Vagina (tissue), 2 donors: ENCODE results near the gene ARHGEF17. TPM values are rescaled to one million over a fixed set of nuclear protein-coding genes. Genes with fewer than 3 reads are reported as not detected.

Experiments used
- DNase-seq, 2 donors: peaks; one replicate each; pipeline ENCODE4 v3.0.0-alpha.2; 2017; ENCODE audit errors: extremely low spot score in 2 of 2
- H3K27ac ChIP-seq: fragments of 200-600 bp; sonication (generic); one replicate; pipeline ENCODE4 v1.5.1; 2019
- H3K27me3 ChIP-seq: fragments of 200-600 bp; sonication (generic); one replicate; pipeline ENCODE4 v1.5.1; 2019
- H3K36me3 ChIP-seq, 2 donors: fragments of 200-600 bp; sonication (generic); one replicate each; pipeline ENCODE4 v1.5.1; 2017 to 2019
- H3K4me1 ChIP-seq: fragments of 200-600 bp; sonication (generic); one replicate; pipeline ENCODE4 v1.5.1; 2019
- H3K4me3 ChIP-seq, 2 donors: fragments of 200-600 bp; sonication (generic); 1 replicate in 1 of 2; 2 replicates in 1 of 2; pipeline ENCODE4 v1.5.1; 2016 to 2019
- H3K9me3 ChIP-seq: fragments of 200-600 bp; sonication (generic); one replicate; pipeline ENCODE4 v1.5.1; 2019
- POLR2A ChIP-seq, 2 donors: fragments of 450-650 bp; IDR thresholded peaks; one replicate each; pipeline ENCODE4 v1.6.1; 2017; ENCODE audit warnings: antibody characterized with exemption in 2 of 2, mild to moderate bottlenecking in 2 of 2, moderate library complexity in 2 of 2
- POLR2AphosphoS5 ChIP-seq, 2 donors: sonication (generic); formaldehyde crosslinking; IDR thresholded peaks; one replicate each; pipeline ENCODE4 v1.9.0; 2017; ENCODE audit warnings: antibody characterized with exemption in 2 of 2, mild to moderate bottlenecking in 2 of 2, low read depth in 1 of 2; ENCODE audit not compliant: insufficient read depth in 1 of 2
- intact Hi-C: fragments of 100-400 bp; cut with DNase I; formaldehyde crosslinking; loops from one replicate; pipeline ENCODE4 v1.15.1; 2023
- total RNA-seq: library from RNA; depleted of rRNA; stranded (reverse); fragments of >200 nt; gene quantifications from one replicate; pipeline ENCODE4 v1.2.3, GENCODE V29; 2016
- TF ChIP-seq, protein P1 (sequence below), 3 experiments: fragments of 450-650 bp in 2 of 3; fragments of 200-600 bp in 1 of 3; sonication (generic) in 1 of 3; IDR thresholded peaks; one replicate each; pipeline ENCODE4 v1.5.1; 2017 to 2019; ENCODE audit warnings: antibody characterized with exemption in 3 of 3, mild to moderate bottlenecking in 2 of 3, moderate library complexity in 2 of 3

The ARHGEF17 gene
- total RNA-seq, 1 donor from 2014 or later, result 32.9 TPM

DNA sequence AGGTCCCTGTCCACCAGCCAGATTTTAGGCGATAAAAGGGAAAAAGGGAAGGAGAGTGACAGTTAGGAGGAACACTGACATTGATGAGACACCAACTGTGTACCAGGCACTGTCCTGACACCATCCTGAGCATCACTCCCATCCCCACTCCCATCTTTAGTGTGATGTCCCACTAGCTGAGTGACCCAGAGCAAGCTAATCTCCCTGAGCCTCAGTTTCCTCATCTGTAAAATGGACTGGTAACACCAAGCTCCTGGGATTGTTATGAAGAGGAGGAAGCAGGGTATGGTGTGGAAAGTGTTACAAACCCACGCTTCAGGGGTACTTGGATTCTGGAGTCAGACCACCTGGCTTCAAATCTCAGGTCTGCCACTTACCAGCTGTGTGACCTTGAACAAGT is 44.4 kb upstream of the ARHGEF17 start:
- Histone ChIP-seq H3K4me3 (no peak overlapping the region), H3K36me3 (no peaks in the 10 kb centered on the region), H3K4me1 (peaks cover 6% of the 10 kb centered on the region), H3K9me3 (no peaks in the 10 kb centered on the region), H3K27ac (no peak overlapping the region), H3K27me3 (no peaks in the 10 kb centered on the region)
- no peak for DNase-seq
- intact Hi-C loops, result no loop called here
- no peak for TF ChIP-seq POLR2AphosphoS5 (IDR thresholded peaks at IDR 0.05; ENCODE audit: insufficient read depth in 1 of 2, low read depth in 1 of 2)
- TF ChIP-seq, protein P1, sequence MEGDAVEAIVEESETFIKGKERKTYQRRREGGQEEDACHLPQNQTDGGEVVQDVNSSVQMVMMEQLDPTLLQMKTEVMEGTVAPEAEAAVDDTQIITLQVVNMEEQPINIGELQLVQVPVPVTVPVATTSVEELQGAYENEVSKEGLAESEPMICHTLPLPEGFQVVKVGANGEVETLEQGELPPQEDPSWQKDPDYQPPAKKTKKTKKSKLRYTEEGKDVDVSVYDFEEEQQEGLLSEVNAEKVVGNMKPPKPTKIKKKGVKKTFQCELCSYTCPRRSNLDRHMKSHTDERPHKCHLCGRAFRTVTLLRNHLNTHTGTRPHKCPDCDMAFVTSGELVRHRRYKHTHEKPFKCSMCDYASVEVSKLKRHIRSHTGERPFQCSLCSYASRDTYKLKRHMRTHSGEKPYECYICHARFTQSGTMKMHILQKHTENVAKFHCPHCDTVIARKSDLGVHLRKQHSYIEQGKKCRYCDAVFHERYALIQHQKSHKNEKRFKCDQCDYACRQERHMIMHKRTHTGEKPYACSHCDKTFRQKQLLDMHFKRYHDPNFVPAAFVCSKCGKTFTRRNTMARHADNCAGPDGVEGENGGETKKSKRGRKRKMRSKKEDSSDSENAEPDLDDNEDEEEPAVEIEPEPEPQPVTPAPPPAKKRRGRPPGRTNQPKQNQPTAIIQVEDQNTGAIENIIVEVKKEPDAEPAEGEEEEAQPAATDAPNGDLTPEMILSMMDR (IDR thresholded peaks at IDR 0.05), result no peak
- TF ChIP-seq POLR2A (IDR thresholded peaks at IDR 0.05), result no peak

DNA sequence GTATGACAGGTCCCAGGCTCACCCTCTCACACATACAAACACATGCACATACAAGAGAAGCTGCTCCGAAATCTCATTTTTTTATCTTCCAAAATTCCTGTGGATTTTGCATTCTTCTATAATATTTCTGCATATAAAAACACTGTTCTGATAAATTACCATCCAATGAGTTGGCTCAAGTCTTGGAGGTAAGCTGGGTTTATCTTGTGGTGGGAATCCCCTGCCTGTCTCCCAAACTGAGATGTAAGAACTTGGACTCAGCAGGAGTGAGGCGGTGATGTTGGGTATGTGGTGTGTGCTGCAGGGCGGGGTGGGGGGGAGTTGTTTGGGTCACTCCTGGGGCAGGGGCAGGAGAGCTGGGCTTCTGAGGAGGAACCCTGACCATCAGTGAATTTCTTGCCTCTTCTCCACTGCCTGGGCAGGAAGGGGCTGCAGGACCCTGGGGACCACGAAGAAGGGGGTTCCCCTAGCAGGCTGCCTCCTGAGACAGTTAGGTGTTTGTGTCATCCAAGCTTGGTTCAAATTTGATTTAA is 42.7 kb upstream of the ARHGEF17 start:
- Histone ChIP-seq H3K27me3 (no peaks in the 10 kb centered on the region), H3K9me3 (no peaks in the 10 kb centered on the region), H3K36me3 (no peaks in the 10 kb centered on the region), H3K4me3 (no peak overlapping the region), H3K27ac (no peak overlapping the region), H3K4me1 (peaks cover 6% of the 10 kb centered on the region)
- intact Hi-C loops, result no loop called here
- no peak for DNase-seq
- TF ChIP-seq POLR2A (IDR thresholded peaks at IDR 0.05) (no peak), POLR2AphosphoS5 (IDR thresholded peaks at IDR 0.05; ENCODE audit: insufficient read depth in 1 of 2, low read depth in 1 of 2) (no peak)
- TF ChIP-seq, protein P1 (IDR thresholded peaks at IDR 0.05), result no peak

DNA sequence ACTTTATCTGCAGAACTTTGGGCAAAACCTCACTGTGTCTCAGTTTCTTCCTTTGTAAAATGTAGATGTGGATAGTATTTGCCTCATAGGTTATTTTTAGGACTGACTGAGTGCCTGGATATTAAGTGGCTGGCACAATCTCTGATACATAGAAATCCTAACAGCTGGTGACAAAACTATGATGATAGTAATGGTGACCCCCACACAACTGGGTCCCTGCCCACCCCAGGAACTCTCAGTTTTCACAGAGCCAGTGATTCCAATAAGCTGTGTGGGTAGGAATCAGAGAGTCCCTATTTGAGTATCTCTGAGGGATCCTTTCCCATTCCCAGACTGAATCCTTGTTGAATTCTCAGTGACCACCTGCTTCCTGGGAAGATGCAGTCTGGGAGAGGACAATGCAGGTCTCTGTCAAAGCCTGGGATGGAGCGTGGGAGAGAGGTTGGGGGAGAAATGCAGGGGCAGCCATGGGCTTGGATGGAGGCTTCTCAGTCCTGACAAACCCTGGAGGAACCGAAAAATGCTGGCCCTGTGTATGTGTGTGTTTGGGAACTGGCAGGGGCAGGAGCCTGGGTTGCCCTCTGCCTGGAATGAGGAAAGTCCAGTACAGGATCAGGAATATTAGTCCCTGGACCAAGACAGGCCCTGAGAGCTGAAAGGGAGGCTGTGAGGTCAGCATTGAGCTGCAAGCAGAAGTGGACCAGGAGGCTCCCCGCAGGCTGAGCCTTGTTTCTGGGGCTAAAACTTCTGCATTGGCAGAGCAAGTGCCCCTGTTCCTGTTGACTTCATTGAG is 42.0 kb upstream of the ARHGEF17 start:
- Histone ChIP-seq H3K27me3 (no peaks in the 10 kb centered on the region), H3K27ac (no peak overlapping the region), H3K4me1 (peaks cover 6% of the 10 kb centered on the region), H3K9me3 (no peaks in the 10 kb centered on the region), H3K36me3 (no peaks in the 10 kb centered on the region), H3K4me3 (no peak overlapping the region)
- TF ChIP-seq, protein P1 (IDR thresholded peaks at IDR 0.05), result no peak
- TF ChIP-seq POLR2A (IDR thresholded peaks at IDR 0.05) (no peak), POLR2AphosphoS5 (IDR thresholded peaks at IDR 0.05; ENCODE audit: insufficient read depth in 1 of 2, low read depth in 1 of 2) (no peak)
- peak; percentile 72 to 82 for DNase-seq
- intact Hi-C loops, result no loop called here

DNA sequence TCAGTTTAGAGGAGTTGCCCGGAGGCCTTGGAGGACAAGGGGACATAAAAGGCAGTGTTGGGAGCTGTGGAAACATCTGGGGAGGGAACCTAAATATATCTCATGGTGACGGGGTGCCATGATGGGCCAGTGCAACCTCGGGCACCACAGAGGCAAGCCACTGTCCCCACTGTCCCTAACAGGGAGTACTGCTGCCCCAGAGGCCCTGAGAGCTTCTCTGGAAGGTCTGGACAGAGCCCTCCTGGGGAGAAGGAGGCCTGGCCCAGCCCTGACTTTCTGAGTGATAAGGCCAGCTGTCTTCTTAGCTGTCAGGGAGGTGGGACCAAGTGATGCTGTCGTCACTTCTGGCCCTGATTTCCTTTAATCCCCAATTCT is 41.4 kb upstream of the ARHGEF17 start:
- H3K4me3 ChIP-seq, result no peak overlapping the region
- no peak for TF ChIP-seq POLR2A (IDR thresholded peaks at IDR 0.05)
- TF ChIP-seq, protein P1 (IDR thresholded peaks at IDR 0.05), result no peak
- TF ChIP-seq POLR2AphosphoS5 (IDR thresholded peaks at IDR 0.05; ENCODE audit: insufficient read depth in 1 of 2, low read depth in 1 of 2), result no peak

More for the DNA sequence above, 41.4 kb upstream of the ARHGEF17 start:
- H3K27ac ChIP-seq, result no peak overlapping the region
- no peaks in the 10 kb centered on the region for H3K9me3 ChIP-seq
- H3K27me3 ChIP-seq, result no peaks in the 10 kb centered on the region
- intact Hi-C loops, result no loop called here
- H3K4me1 ChIP-seq, result peaks cover 6% of the 10 kb centered on the region
- DNase-seq, result peak; percentile 46 to 67
- H3K36me3 ChIP-seq, result no peaks in the 10 kb centered on the region
